Liver (tissue), 9 donors: ENCODE data around the gene KLHL42. TPM values are rescaled to one million over a fixed set of nuclear protein-coding genes. Genes with fewer than 3 reads are reported as not detected.

Experiments
- DNase-seq: peaks from one replicate; pipeline ENCODE4 v3.0.0-alpha.2; 2017; ENCODE audit warnings: low spot score
- H3K27ac ChIP-seq, 2 donors: one replicate each; pipeline ENCODE4 v1.7.0; 2013; ENCODE audit warnings: inconsistent platforms in 2 of 2, low read length in 2 of 2, control low read depth in 1 of 2, low read depth in 1 of 2, mild to moderate bottlenecking in 1 of 2
- H3K27me3 ChIP-seq, 4 donors: one replicate each; pipeline versions ENCODE4 v1.6.1 to v1.7.0; 2013; ENCODE audit warnings: low read length in 3 of 4, inconsistent platforms in 1 of 4, mild to moderate bottlenecking in 1 of 4, moderate library complexity in 1 of 4; ENCODE audit not compliant: control insufficient read depth in 4 of 4, insufficient read depth in 4 of 4
- H3K36me3 ChIP-seq, 4 donors: one replicate each; pipeline versions ENCODE4 v1.6.1 to v1.7.0; 2013; ENCODE audit warnings: low read length in 3 of 4, mild to moderate bottlenecking in 3 of 4, low read depth in 1 of 4, moderate library complexity in 1 of 4; ENCODE audit not compliant: control insufficient read depth in 4 of 4, insufficient read depth in 3 of 4
- H3K4me1 ChIP-seq, 4 donors: one replicate each; pipeline versions ENCODE4 v1.6.1 to v1.7.0; 2013; ENCODE audit warnings: low read length in 3 of 4, mild to moderate bottlenecking in 3 of 4, moderate library complexity in 1 of 4; ENCODE audit not compliant: control insufficient read depth in 4 of 4, insufficient read depth in 4 of 4
- H3K4me3 ChIP-seq, 3 donors: one replicate each; pipeline versions ENCODE4 v1.6.1 to v1.7.0; 2013; ENCODE audit warnings: low read length in 3 of 3, control low read depth in 1 of 3, low read depth in 1 of 3, mild to moderate bottlenecking in 1 of 3
- H3K9ac ChIP-seq, 2 donors: one replicate each; pipeline ENCODE4 v1.7.0; 2013; ENCODE audit warnings: low read length in 2 of 2, mild to moderate bottlenecking in 2 of 2, moderate library complexity in 2 of 2, control low read depth in 1 of 2, low read depth in 1 of 2
- H3K9me3 ChIP-seq, 4 donors: one replicate each; pipeline versions ENCODE4 v1.6.1 to v1.7.0; 2013; ENCODE audit warnings: low read length in 3 of 4; ENCODE audit not compliant: control insufficient read depth in 4 of 4
- EGR1 ChIP-seq, 2 donors: IDR thresholded peaks; 2 replicates each; pipeline ENCODE4 v1.6.1; 2016 to 2018; ENCODE audit warnings: antibody characterized with exemption in 2 of 2, low read depth in 2 of 2
- FOXA1 ChIP-seq: IDR thresholded peaks from 2 replicates; pipeline ENCODE4 v1.6.1; 2016; ENCODE audit warnings: antibody characterized with exemption
- FOXA2 ChIP-seq: IDR thresholded peaks from 2 replicates; pipeline ENCODE4 v1.6.1; 2016; ENCODE audit warnings: antibody characterized with exemption
- GABPA ChIP-seq, 2 donors: IDR thresholded peaks in 1 of 2; conservative IDR thresholded peaks in 1 of 2; 2 replicates each; pipeline ENCODE4 v1.6.1; 2016; ENCODE audit warnings: antibody characterized with exemption in 2 of 2, mild to moderate bottlenecking in 1 of 2, moderate library complexity in 1 of 2
- HNF4A ChIP-seq, 2 donors: conservative IDR thresholded peaks; 2 replicates each; pipeline ENCODE4 v1.6.1; 2016; ENCODE audit warnings: antibody characterized with exemption in 2 of 2, mild to moderate bottlenecking in 2 of 2
- HNF4G ChIP-seq: IDR thresholded peaks from 2 replicates; pipeline ENCODE4 v1.6.1; 2016; ENCODE audit warnings: antibody characterized with exemption
- JUND ChIP-seq, 2 donors: IDR thresholded peaks; 2 replicates each; pipeline ENCODE4 v1.6.1; 2016; ENCODE audit warnings: antibody characterized with exemption in 2 of 2
- NR2F2 ChIP-seq: IDR thresholded peaks from 2 replicates; pipeline ENCODE4 v1.6.1; 2016; ENCODE audit warnings: antibody characterized with exemption
- RXRA ChIP-seq, 2 donors: IDR thresholded peaks; 2 replicates each; pipeline ENCODE4 v1.6.1; 2017 to 2018; ENCODE audit warnings: antibody characterized with exemption in 2 of 2, mild to moderate bottlenecking in 1 of 2
- SP1 ChIP-seq: IDR thresholded peaks from 2 replicates; pipeline ENCODE4 v1.6.1; 2018; ENCODE audit warnings: antibody characterized with exemption, mild to moderate bottlenecking
- TAF1 ChIP-seq: conservative IDR thresholded peaks from 2 replicates; pipeline ENCODE4 v1.6.1; 2016; ENCODE audit warnings: antibody characterized with exemption, mild to moderate bottlenecking
- YY1 ChIP-seq: IDR thresholded peaks from 2 replicates; pipeline ENCODE4 v1.6.1; 2016; ENCODE audit warnings: antibody characterized with exemption, mild to moderate bottlenecking
- WGBS: extraction: QIAGEN DNeasy Blood & Tissue Kit; methylation state at CpG from one replicate; pipeline ENCODE4 v1.1.7; 2013; 5-methylcytosine and 5-hydroxymethylcytosine counted together
- polyA plus RNA-seq, 2 donors: library from polyadenylated mRNA; stranded (reverse) in 1 of 2; unstranded in 1 of 2; fragments of 200-250 nt in 1 of 2; fragments of >200 nt in 1 of 2; fragmentation: Nextera tagmentation in 1 of 2; extraction: Ambion mirVana in 1 of 2; gene quantifications; one replicate each; pipeline versions ENCODE4 v1.2.1 to v1.2.3, GENCODE V29; 2013 to 2015
- total RNA-seq, 2 donors: library from RNA; depleted of rRNA; stranded (reverse); fragments of >200 nt; gene quantifications; one replicate each; pipeline ENCODE4 v1.2.3, GENCODE V29; 2014
- TF ChIP-seq, protein P1 (sequence below): IDR thresholded peaks from 2 replicates; pipeline ENCODE4 v1.6.1; 2016; ENCODE audit warnings: antibody characterized with exemption
- TF ChIP-seq, protein P2 (sequence below): IDR thresholded peaks from 2 replicates; pipeline ENCODE4 v1.6.1; 2016; ENCODE audit warnings: antibody characterized with exemption
- TF ChIP-seq, protein P3 (sequence below): fragments of 150-350 bp; IDR thresholded peaks from 2 replicates; pipeline ENCODE4 v1.5.1; 2017; ENCODE audit warnings: improper control_type of control experiment, low read depth, low read length; ENCODE audit not compliant: missing input control
- TF ChIP-seq, protein P4 (sequence below): IDR thresholded peaks from 2 replicates; pipeline ENCODE4 v1.6.1; 2016; ENCODE audit warnings: antibody characterized with exemption, mild to moderate bottlenecking
- TF ChIP-seq, protein P5 (sequence below): IDR thresholded peaks from 2 replicates; pipeline ENCODE4 v1.6.1; 2016; ENCODE audit warnings: antibody characterized with exemption
- donor health status: healthy.
- donor health status: healthy.
- donor health status: healthy.
- donor health status: healthy.
- donor health status: healthy.

The KLHL42 gene
- total and polyA plus RNA-seq, 4 donors, result 3.6 to 13.4 (median 6.4) TPM

DNA sequence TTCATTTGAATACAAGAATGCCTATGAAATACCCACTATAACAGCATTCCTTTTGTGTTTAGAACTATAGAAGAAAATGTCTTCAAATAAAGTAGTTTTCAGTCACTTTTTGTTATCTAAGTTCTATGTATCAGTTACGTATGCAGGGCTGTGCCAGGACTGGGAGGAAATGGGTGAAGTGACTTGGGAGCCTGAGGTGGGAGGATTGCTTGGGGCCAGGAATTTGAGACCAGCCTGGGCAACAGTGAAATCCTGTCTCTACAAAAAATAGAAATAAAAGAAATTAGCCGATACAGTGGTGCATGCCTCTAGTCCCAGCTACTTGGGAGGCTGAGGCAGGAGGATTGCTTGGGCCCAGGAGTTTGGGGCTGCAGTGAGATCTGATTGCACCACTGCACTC lies 22.9 kb downstream of the KLHL42 start:
- WGBS, result 93% methylated on average over 2 of the region's 2 CpGs
- no peak overlapping the region for H3K4me3 ChIP-seq

DNA sequence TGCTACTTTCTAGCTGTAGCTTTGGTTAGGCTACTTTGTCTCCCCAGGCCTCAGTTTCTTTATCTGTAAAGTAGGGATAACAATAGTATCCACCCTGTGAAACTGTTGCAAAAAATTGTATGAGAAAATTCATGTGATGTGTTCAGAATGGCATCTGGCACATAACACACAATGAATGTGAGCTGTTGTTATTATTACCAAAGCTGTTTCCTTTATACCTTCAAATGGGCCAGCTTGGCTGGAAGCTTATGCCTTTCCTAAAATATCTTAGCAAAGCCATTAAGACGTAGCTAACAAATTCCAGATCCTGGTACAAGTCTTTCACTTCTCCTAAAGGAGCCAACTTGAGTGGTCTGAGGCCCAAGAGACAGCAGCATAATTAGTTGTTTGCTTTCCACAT lies 25.2 kb downstream of the KLHL42 start:
- Histone ChIP-seq H3K9me3 (no peaks in the 10 kb centered on the region), H3K9ac (no peak overlapping the region), H3K4me1 (no peaks in the 10 kb centered on the region), H3K36me3 (no peaks in the 10 kb centered on the region), H3K27me3 (no peaks in the 10 kb centered on the region), H3K27ac (no peak overlapping the region), H3K4me3 (no peak overlapping the region)
- no peak for DNase-seq
- 83% methylated on average over 1 of the region's 1 CpG for WGBS
- TF ChIP-seq, protein P1, sequence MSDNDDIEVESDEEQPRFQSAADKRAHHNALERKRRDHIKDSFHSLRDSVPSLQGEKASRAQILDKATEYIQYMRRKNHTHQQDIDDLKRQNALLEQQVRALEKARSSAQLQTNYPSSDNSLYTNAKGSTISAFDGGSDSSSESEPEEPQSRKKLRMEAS, result no peak
- TF ChIP-seq GABPA (IDR thresholded peaks at IDR 0.05 in 1 of 2, conservative IDR thresholded peaks at IDR 0.05 in 1 of 2) (no peak), NR2F2 (no peak), JUND (IDR thresholded peaks at IDR 0.05) (no peak), FOXA1 (no peak)
- TF ChIP-seq, protein P2, sequence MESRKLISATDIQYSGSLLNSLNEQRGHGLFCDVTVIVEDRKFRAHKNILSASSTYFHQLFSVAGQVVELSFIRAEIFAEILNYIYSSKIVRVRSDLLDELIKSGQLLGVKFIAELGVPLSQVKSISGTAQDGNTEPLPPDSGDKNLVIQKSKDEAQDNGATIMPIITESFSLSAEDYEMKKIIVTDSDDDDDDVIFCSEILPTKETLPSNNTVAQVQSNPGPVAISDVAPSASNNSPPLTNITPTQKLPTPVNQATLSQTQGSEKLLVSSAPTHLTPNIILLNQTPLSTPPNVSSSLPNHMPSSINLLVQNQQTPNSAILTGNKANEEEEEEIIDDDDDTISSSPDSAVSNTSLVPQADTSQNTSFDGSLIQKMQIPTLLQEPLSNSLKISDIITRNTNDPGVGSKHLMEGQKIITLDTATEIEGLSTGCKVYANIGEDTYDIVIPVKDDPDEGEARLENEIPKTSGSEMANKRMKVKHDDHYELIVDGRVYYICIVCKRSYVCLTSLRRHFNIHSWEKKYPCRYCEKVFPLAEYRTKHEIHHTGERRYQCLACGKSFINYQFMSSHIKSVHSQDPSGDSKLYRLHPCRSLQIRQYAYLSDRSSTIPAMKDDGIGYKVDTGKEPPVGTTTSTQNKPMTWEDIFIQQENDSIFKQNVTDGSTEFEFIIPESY, result no peak
- TF ChIP-seq, protein P3, sequence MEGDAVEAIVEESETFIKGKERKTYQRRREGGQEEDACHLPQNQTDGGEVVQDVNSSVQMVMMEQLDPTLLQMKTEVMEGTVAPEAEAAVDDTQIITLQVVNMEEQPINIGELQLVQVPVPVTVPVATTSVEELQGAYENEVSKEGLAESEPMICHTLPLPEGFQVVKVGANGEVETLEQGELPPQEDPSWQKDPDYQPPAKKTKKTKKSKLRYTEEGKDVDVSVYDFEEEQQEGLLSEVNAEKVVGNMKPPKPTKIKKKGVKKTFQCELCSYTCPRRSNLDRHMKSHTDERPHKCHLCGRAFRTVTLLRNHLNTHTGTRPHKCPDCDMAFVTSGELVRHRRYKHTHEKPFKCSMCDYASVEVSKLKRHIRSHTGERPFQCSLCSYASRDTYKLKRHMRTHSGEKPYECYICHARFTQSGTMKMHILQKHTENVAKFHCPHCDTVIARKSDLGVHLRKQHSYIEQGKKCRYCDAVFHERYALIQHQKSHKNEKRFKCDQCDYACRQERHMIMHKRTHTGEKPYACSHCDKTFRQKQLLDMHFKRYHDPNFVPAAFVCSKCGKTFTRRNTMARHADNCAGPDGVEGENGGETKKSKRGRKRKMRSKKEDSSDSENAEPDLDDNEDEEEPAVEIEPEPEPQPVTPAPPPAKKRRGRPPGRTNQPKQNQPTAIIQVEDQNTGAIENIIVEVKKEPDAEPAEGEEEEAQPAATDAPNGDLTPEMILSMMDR, result no peak

More for the DNA sequence above, 22.9 kb downstream of the KLHL42 start:
- Histone ChIP-seq H3K9ac (no peak overlapping the region), H3K27ac (no peak overlapping the region), H3K27me3 (no peaks in the 10 kb centered on the region), H3K36me3 (peaks cover 0 to 6% (median 2%) of the 10 kb centered on the region in 4 donors), H3K4me1 (no peaks in the 10 kb centered on the region), H3K9me3 (no peaks in the 10 kb centered on the region)
- TF ChIP-seq YY1 (no peak), SP1 (no peak), RXRA (IDR thresholded peaks at IDR 0.05) (no peak), FOXA1 (no peak), HNF4A (conservative IDR thresholded peaks at IDR 0.05) (no peak), NR2F2 (no peak), TAF1 (no peak), GABPA (IDR thresholded peaks at IDR 0.05 in 1 of 2, conservative IDR thresholded peaks at IDR 0.05 in 1 of 2) (no peak), FOXA2 (no peak), EGR1 (IDR thresholded peaks at IDR 0.05; ENCODE audit: low read depth in 2 of 2) (no peak), HNF4G (no peak)
- TF ChIP-seq, protein P2, result no peak
- TF ChIP-seq, protein P4, sequence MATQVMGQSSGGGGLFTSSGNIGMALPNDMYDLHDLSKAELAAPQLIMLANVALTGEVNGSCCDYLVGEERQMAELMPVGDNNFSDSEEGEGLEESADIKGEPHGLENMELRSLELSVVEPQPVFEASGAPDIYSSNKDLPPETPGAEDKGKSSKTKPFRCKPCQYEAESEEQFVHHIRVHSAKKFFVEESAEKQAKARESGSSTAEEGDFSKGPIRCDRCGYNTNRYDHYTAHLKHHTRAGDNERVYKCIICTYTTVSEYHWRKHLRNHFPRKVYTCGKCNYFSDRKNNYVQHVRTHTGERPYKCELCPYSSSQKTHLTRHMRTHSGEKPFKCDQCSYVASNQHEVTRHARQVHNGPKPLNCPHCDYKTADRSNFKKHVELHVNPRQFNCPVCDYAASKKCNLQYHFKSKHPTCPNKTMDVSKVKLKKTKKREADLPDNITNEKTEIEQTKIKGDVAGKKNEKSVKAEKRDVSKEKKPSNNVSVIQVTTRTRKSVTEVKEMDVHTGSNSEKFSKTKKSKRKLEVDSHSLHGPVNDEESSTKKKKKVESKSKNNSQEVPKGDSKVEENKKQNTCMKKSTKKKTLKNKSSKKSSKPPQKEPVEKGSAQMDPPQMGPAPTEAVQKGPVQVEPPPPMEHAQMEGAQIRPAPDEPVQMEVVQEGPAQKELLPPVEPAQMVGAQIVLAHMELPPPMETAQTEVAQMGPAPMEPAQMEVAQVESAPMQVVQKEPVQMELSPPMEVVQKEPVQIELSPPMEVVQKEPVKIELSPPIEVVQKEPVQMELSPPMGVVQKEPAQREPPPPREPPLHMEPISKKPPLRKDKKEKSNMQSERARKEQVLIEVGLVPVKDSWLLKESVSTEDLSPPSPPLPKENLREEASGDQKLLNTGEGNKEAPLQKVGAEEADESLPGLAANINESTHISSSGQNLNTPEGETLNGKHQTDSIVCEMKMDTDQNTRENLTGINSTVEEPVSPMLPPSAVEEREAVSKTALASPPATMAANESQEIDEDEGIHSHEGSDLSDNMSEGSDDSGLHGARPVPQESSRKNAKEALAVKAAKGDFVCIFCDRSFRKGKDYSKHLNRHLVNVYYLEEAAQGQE, result no peak
- TF ChIP-seq, protein P3, result no peak
- TF ChIP-seq, protein P1, result no peak
- TF ChIP-seq, protein P5, sequence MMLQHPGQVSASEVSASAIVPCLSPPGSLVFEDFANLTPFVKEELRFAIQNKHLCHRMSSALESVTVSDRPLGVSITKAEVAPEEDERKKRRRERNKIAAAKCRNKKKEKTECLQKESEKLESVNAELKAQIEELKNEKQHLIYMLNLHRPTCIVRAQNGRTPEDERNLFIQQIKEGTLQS, result no peak
- no peak for DNase-seq
